DOHH2 (cell line): ENCODE measurements around the gene SLC6A12.

Source experiments
- H3F3A ChIP-seq: fragments of 200-600 bp; sonication (generic), shearing (Covaris generic); 2 replicates; pipeline ENCODE4 v1.6.0; 2016; ENCODE audit warnings: antibody characterized with exemption, mild to moderate bottlenecking; ENCODE audit not compliant: control insufficient read depth, insufficient read depth
- H3K27ac ChIP-seq: fragments of 200-600 bp; sonication (generic); 2 replicates; pipeline ENCODE4 v1.5.1; 2014; ENCODE audit warnings: low read depth, mild to moderate bottlenecking, low read length, moderate library complexity
- H3K27me3 ChIP-seq: fragments of 200-600 bp; sonication (generic); 2 replicates; pipeline ENCODE4 v1.6.1; 2014; ENCODE audit warnings: mild to moderate bottlenecking, low read length, mixed read lengths; ENCODE audit not compliant: control insufficient read depth
- H3K36me3 ChIP-seq: fragments of 200-600 bp; sonication (generic); 2 replicates; pipeline ENCODE4 v1.6.1; 2014; ENCODE audit warnings: mild to moderate bottlenecking, low read length, moderate library complexity, mixed read lengths; ENCODE audit not compliant: control insufficient read depth
- H3K4me1 ChIP-seq: fragments of 200-600 bp; sonication (generic); 2 replicates; pipeline ENCODE4 v1.6.1; 2014; ENCODE audit warnings: mild to moderate bottlenecking, low read length, mixed read lengths; ENCODE audit not compliant: control insufficient read depth
- H3K4me2 ChIP-seq: fragments of 200-600 bp; sonication (generic); 2 replicates; pipeline ENCODE4 v1.6.0; 2014; ENCODE audit warnings: mild to moderate bottlenecking, low read length, moderate library complexity
- H3K4me3 ChIP-seq: fragments of 200-600 bp; sonication (generic); 2 replicates; pipeline ENCODE4 v1.5.1; 2014; ENCODE audit warnings: mild to moderate bottlenecking, low read length, mixed read lengths
- H3K79me2 ChIP-seq: fragments of 200-600 bp; sonication (generic); 2 replicates; pipeline ENCODE4 v1.6.1; 2014; ENCODE audit warnings: mild to moderate bottlenecking, low read length, mixed read lengths; ENCODE audit not compliant: control insufficient read depth
- H3K9me2 ChIP-seq: fragments of 200-600 bp; sonication (generic); replicated peaks from 2 replicates; pipeline ENCODE4 v1.6.1; 2014; ENCODE audit warnings: mild to moderate bottlenecking, low read length, mixed read lengths; ENCODE audit not compliant: control insufficient read depth
- H3K9me3 ChIP-seq: fragments of 200-600 bp; sonication (generic); 2 replicates; pipeline ENCODE4 v1.6.1; 2014; ENCODE audit warnings: antibody characterized with exemption, low read length, mixed read lengths; ENCODE audit not compliant: control insufficient read depth, insufficient read depth
- H4K20me1 ChIP-seq: fragments of 200-600 bp; sonication (generic); 2 replicates; pipeline ENCODE4 v1.6.0; 2014; ENCODE audit warnings: low read depth, mild to moderate bottlenecking, antibody characterized with exemption, low read length, moderate library complexity; ENCODE audit not compliant: control insufficient read depth, insufficient read depth
- EZH2phosphoT487 ChIP-seq: fragments of 200-600 bp; sonication (generic); IDR thresholded peaks from 2 replicates; pipeline ENCODE4 v1.6.1; 2017; ENCODE audit warnings: borderline replicate concordance, mild to moderate bottlenecking, antibody characterized with exemption, low read length, moderate library complexity, mixed read lengths
- TF ChIP-seq, protein P1 (sequence below): fragments of 200-600 bp; sonication (generic); IDR thresholded peaks from one replicate; pipeline ENCODE4 v1.5.1; 2014; ENCODE audit warnings: antibody characterized with exemption, mild to moderate bottlenecking, low read depth, low read length; ENCODE audit not compliant: poor library complexity, severe bottlenecking

SLC6A12 gene

DNA sequence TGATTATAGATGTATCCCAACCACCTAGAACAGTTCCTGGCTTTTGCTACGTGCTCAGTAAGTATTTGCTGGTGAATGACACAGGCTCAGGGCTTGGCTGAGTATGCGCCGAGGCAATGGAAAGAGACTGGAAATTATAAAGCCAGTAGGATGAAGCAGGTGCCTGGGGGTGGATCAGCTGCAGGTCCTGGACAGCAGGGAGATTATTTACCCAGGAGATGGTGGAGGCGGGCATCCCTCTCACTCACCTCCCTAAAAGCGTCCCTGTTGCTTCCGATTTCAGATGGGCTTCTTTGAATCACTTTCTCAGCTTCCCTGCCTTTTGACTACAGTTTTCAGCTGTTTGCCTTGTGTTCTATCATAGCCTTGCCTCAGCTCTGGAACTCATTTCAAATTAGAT lies 42.3 kb upstream of the SLC6A12 start:
- Histone ChIP-seq H3K4me2 (no peak overlapping the region), H3K36me3 (no peaks in the 10 kb centered on the region), H3K27ac (no peak overlapping the region), H3K79me2 (no peaks in the 10 kb centered on the region), H3K9me3 (no peaks in the 10 kb centered on the region), H3K27me3 (peaks cover 10% of the 10 kb centered on the region; the same call in 1 of the 2 replicates), H3K4me3 (no peak overlapping the region), H3K4me1 (no peaks in the 10 kb centered on the region), H3F3A (no peaks in the 10 kb centered on the region), H3K9me2 (no peaks in the 10 kb centered on the region), H4K20me1 (no peaks in the 10 kb centered on the region)
- TF ChIP-seq EZH2phosphoT487 = no peak
- TF ChIP-seq, protein P1, sequence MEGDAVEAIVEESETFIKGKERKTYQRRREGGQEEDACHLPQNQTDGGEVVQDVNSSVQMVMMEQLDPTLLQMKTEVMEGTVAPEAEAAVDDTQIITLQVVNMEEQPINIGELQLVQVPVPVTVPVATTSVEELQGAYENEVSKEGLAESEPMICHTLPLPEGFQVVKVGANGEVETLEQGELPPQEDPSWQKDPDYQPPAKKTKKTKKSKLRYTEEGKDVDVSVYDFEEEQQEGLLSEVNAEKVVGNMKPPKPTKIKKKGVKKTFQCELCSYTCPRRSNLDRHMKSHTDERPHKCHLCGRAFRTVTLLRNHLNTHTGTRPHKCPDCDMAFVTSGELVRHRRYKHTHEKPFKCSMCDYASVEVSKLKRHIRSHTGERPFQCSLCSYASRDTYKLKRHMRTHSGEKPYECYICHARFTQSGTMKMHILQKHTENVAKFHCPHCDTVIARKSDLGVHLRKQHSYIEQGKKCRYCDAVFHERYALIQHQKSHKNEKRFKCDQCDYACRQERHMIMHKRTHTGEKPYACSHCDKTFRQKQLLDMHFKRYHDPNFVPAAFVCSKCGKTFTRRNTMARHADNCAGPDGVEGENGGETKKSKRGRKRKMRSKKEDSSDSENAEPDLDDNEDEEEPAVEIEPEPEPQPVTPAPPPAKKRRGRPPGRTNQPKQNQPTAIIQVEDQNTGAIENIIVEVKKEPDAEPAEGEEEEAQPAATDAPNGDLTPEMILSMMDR = no peak

DNA sequence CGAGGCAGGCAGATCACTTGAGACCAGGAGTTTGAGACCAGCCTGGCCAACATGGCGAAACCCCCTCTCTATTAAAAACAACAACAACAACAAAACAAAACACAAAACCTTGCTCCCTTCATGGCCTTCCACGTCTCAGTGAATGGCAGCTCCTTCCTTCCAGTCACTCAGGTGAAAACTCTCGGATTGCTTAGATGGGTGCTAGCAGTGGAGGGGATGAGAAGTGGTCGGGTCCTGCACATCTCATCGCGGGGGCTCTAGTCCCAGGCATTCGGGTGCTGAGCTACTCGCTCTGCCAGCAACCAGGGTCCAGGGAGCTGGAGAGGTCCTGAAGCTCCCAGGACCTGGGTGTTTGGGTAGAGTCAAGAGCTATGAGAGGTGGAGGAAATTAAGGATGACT lies 41.0 kb upstream of the SLC6A12 start:
- H3K36me3 ChIP-seq = no peaks in the 10 kb centered on the region
- H4K20me1 ChIP-seq = no peaks in the 10 kb centered on the region

DNA sequence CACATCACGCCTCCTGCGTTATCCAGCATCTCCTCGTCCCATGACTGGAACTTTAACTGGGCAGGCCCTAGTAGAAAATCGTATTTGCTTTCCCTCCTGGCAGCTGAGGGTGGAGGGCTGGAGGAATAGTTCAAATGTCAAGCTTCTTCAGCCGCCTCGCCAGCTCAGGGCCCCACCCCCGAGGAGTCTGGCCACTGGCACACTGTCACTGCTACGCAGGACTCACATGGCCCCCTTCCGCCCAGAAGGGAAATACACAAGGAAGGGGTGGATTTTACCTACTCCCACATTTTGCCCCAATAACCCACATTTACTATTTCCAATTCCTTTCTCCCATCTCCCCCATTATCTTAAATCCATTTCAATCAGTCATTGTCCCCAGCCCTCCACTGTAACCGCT lies 40.1 kb upstream of the SLC6A12 start:
- Histone ChIP-seq H3K9me3 (no peaks in the 10 kb centered on the region), H3K4me3 (no peak overlapping the region), H3K27me3 (peaks cover 4% of the 10 kb centered on the region; the same call in 1 of the 2 replicates), H3F3A (no peaks in the 10 kb centered on the region), H4K20me1 (no peaks in the 10 kb centered on the region), H3K4me1 (no peaks in the 10 kb centered on the region), H3K9me2 (no peaks in the 10 kb centered on the region), H3K79me2 (no peaks in the 10 kb centered on the region), H3K36me3 (no peaks in the 10 kb centered on the region), H3K27ac (no peak overlapping the region), H3K4me2 (no peak overlapping the region)
- TF ChIP-seq EZH2phosphoT487 = no peak
- TF ChIP-seq, protein P1 = no peak

More for the DNA sequence above, 41.0 kb upstream of the SLC6A12 start:
- Histone ChIP-seq H3F3A (no peaks in the 10 kb centered on the region), H3K27me3 (peaks cover 7% of the 10 kb centered on the region; the same call in 1 of the 2 replicates), H3K79me2 (no peaks in the 10 kb centered on the region), H3K4me1 (no peaks in the 10 kb centered on the region), H3K9me3 (no peaks in the 10 kb centered on the region), H3K4me2 (no peak overlapping the region), H3K4me3 (no peak overlapping the region), H3K27ac (no peak overlapping the region), H3K9me2 (no peaks in the 10 kb centered on the region)
- TF ChIP-seq EZH2phosphoT487 = no peak
- TF ChIP-seq, protein P1 = no peak
